Measurements from ENCODE around the gene INPPL1. TPM values are rescaled to one million over a fixed set of nuclear protein-coding genes. Genes with fewer than 3 reads are reported as not detected.

The INPPL1 gene
- total RNA-seq, 1 donor from 2014 or later: 93.1 TPM

- Histone ChIP-seq H3K36me3 (ENCODE audit: control insufficient read depth, insufficient read depth, low read length) (peaks cover 14% of the 10 kb centered on the region), H3K4me3 (ENCODE audit: low read depth, low read length) (no peak overlapping the region), H3K27me3 (ENCODE audit: control insufficient read depth, insufficient read depth, low read length) (no peaks in the 10 kb centered on the region)
- TF ChIP-seq CTCF (IDR thresholded peaks at IDR 0.05; ENCODE audit: insufficient read depth, low read length, poor library complexity, severe bottlenecking): no peak
- DNase-seq (ENCODE audit: low read depth): no peak
Measured at GRCh38 chr11:72229925-72230763, 5.6 kb downstream of the INPPL1 start.

- TF ChIP-seq CTCF (IDR thresholded peaks at IDR 0.05; ENCODE audit: insufficient read depth, low read length, poor library complexity, severe bottlenecking): no peak
- Histone ChIP-seq H3K36me3 (ENCODE audit: control insufficient read depth, insufficient read depth, low read length) (peaks cover 17% of the 10 kb centered on the region), H3K27me3 (ENCODE audit: control insufficient read depth, insufficient read depth, low read length) (no peaks in the 10 kb centered on the region), H3K4me3 (ENCODE audit: low read depth, low read length) (no peak overlapping the region)
- no peak for DNase-seq (ENCODE audit: low read depth)
Measured at GRCh38 chr11:72230764-72231365, 6.3 kb downstream of the INPPL1 start.

GRCh38 chr11:72231396-72232259 lies 7.1 kb downstream of the INPPL1 start:
- Histone ChIP-seq H3K4me3 (ENCODE audit: low read depth, low read length) (no peak overlapping the region), H3K27me3 (ENCODE audit: control insufficient read depth, insufficient read depth, low read length) (no peaks in the 10 kb centered on the region), H3K36me3 (ENCODE audit: control insufficient read depth, insufficient read depth, low read length) (peaks cover 17% of the 10 kb centered on the region)
- no peak for TF ChIP-seq CTCF (IDR thresholded peaks at IDR 0.05; ENCODE audit: insufficient read depth, low read length, poor library complexity, severe bottlenecking)
- no peak for DNase-seq (ENCODE audit: low read depth)

DNA sequence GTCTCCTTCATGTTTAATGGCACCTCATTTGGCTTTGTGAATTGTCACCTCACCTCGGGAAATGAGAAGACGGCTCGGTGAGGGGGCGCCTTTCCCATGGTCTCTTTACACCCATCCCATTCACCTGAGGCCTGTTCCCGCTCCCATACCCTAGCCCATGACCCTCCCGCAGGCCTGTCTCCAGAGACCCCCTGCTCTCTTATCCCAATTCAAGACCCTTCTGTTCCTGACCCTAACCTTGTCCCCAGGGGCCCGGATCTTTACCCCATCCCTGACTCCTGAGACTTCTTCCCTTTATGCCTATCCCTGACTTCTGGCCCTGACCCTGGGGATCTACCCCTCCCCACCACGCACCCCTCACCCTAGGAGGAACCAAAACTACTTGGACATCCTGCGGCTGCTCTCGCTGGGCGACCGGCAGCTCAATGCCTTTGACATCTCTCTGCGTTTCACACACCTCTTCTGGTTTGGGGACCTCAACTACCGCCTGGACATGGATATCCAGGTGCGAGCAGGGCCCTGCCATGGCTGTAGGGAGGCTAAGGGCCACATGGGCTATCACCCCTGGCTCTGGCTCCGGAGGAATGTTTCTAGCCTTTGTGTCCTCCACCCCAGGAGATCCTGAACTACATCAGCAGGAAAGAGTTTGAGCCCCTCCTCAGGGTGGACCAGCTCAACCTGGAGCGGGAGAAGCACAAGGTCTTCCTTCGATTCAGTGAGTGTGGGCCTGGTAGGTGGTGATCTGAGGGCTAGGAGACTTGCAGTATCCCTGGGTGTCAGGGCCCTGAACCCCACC lies 7.9 kb downstream of the INPPL1 start:
- TF ChIP-seq CTCF (IDR thresholded peaks at IDR 0.05; ENCODE audit: insufficient read depth, low read length, poor library complexity, severe bottlenecking): no peak
- Histone ChIP-seq H3K4me3 (ENCODE audit: low read depth, low read length) (no peak overlapping the region), H3K27me3 (ENCODE audit: control insufficient read depth, insufficient read depth, low read length) (no peaks in the 10 kb centered on the region), H3K36me3 (ENCODE audit: control insufficient read depth, insufficient read depth, low read length) (peaks cover 22% of the 10 kb centered on the region)
- no peak for DNase-seq (ENCODE audit: low read depth)

DNA sequence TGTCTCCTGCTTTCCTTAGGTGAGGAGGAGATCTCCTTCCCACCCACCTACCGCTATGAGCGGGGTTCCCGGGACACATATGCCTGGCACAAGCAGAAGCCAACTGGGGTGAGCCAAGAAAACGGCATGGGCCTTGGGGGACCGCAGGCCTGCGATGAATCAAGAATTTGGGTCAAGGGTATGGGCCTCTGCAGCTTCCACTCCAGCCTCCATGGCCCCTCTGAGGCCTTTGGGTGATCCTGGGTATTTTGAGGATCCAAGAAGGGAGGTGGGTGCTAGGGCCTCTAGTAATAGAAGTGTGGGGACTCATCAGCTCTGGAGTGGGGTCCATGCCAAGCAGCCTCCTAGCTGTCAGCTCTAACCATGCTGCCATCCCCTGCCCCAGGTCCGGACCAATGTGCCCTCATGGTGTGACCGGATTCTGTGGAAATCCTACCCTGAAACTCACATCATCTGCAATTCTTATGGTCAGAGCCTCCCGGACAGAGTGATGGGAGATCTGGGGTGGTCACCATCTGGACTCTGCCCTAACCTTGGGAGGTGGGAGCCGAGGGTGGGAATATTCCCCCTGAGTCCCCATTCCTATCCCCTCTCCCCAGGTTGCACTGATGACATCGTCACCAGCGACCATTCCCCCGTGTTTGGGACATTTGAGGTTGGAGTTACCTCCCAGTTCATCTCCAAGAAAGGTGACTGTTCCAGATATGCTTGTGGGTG lies 8.6 kb downstream of the INPPL1 start:
- Histone ChIP-seq H3K27me3 (ENCODE audit: control insufficient read depth, insufficient read depth, low read length) (no peaks in the 10 kb centered on the region), H3K4me3 (ENCODE audit: low read depth, low read length) (no peak overlapping the region), H3K36me3 (ENCODE audit: control insufficient read depth, insufficient read depth, low read length) (peaks cover 22% of the 10 kb centered on the region)
- no peak for DNase-seq (ENCODE audit: low read depth)
- no peak for TF ChIP-seq CTCF (IDR thresholded peaks at IDR 0.05; ENCODE audit: insufficient read depth, low read length, poor library complexity, severe bottlenecking)

Measured in kidney epithelial cell (primary cell).